Stomach (tissue), 4 donors: ENCODE data around the gene ADH6.

Experiments
- EP300 ChIP-seq: sonication (generic); formaldehyde crosslinking; IDR thresholded peaks from one replicate; pipeline ENCODE4 v1.6.1; 2017; ENCODE audit warnings: antibody characterized with exemption
- POLR2A ChIP-seq, 4 donors: fragments of 450-650 bp; IDR thresholded peaks; one replicate each; pipeline ENCODE4 v1.6.1; 2016; ENCODE audit warnings: antibody characterized with exemption in 4 of 4, control low read depth in 2 of 4, mild to moderate bottlenecking in 1 of 4, moderate library complexity in 1 of 4
- POLR2AphosphoS5 ChIP-seq, 3 donors: sonication (generic); formaldehyde crosslinking; IDR thresholded peaks; one replicate each; pipeline ENCODE4 v1.6.1; 2016; ENCODE audit warnings: antibody characterized with exemption in 3 of 3
- TF ChIP-seq, protein P1 (sequence below), 7 experiments: fragments of 450-650 bp in 4 of 7; fragments of 200-600 bp in 3 of 7; sonication (generic) in 3 of 7; IDR thresholded peaks; one replicate each; pipeline ENCODE4 v1.5.1; 2016 to 2019; ENCODE audit warnings: antibody characterized with exemption in 7 of 7, control low read depth in 2 of 7, mild to moderate bottlenecking in 1 of 7

GRCh38 chr4:99156992-99157391, 62.1 kb downstream of the ADH6 start:
- TF ChIP-seq, protein P1, sequence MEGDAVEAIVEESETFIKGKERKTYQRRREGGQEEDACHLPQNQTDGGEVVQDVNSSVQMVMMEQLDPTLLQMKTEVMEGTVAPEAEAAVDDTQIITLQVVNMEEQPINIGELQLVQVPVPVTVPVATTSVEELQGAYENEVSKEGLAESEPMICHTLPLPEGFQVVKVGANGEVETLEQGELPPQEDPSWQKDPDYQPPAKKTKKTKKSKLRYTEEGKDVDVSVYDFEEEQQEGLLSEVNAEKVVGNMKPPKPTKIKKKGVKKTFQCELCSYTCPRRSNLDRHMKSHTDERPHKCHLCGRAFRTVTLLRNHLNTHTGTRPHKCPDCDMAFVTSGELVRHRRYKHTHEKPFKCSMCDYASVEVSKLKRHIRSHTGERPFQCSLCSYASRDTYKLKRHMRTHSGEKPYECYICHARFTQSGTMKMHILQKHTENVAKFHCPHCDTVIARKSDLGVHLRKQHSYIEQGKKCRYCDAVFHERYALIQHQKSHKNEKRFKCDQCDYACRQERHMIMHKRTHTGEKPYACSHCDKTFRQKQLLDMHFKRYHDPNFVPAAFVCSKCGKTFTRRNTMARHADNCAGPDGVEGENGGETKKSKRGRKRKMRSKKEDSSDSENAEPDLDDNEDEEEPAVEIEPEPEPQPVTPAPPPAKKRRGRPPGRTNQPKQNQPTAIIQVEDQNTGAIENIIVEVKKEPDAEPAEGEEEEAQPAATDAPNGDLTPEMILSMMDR (IDR thresholded peaks at IDR 0.05) = no peak
- TF ChIP-seq EP300 (no peak), POLR2A (IDR thresholded peaks at IDR 0.05) (no peak), POLR2AphosphoS5 (IDR thresholded peaks at IDR 0.05) (no peak)
